ENCODE results near the gene TAGLN.

The TAGLN gene

GRCh38 chr11:117231842-117232091 lies 32.6 kb downstream of the TAGLN start, which contains the start of gene PCSK7:
Gene PCSK7 (minus strand): TSS chr11:117232073. CDS start chr11:117229844, 2,229 bp downstream.
- Mint-ChIP-seq H3K36me3 (ENCODE audit: low read depth) (peaks cover 37% of the 10 kb centered on the region), H3K9me3 (no peaks in the 10 kb centered on the region), H3K4me1 (ENCODE audit: low read depth) (peaks cover 41% of the 10 kb centered on the region), H3K27me3 (ENCODE audit: low read depth) (no peaks in the 10 kb centered on the region), H3K4me3 (peak within 1 kb of the TSS; percentile 98), H3K27ac (peak within 1 kb of the TSS; percentile 100)
- DNase-seq (ENCODE audit: low spot score) = no peak

DNA sequence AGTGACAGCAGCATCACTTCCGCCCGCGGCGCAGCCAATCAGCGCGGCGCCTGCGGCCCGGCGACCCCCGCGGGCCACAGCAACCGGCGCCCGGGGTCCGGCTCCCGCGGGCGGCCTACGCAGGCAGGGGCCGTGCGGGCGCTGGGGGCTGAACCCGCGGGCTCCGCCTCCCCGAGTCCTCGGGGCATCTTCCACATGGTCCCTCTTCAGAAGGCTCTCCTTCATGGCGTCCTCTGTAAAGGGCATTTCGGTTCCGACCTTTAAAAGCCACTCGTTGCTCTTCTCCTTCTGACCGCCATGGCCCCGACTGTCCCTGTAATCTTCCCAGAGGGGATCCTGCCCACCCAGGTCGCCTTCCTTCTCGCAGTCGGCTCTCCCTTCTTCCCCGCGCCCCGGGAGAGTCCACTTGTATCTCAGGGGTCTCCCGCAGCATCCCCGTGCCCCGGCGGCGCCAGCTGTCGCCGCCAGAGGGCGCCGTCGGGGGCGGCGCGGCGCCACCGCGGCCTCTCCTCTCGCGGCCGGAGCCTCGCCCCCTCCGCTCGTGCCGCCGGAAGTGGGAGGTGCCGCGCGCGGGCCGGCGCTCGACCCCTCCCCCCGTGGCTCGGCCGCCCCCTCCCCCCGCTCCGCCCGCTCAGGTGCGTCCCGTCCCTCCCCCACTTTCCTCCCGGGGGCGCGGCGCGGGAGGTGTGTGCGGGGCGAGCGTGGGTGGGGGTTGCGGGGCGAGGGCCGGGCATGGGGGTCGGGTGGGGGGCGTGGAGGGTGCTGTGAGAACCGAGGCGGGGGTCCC lies 33.1 kb downstream of the TAGLN start, which contains the start of gene RNF214:
TSS of gene RNF214 (plus strand) at position 580 of the 787 bp plus-strand sequence. CDS start 1,602 bp downstream, outside the sequence.
- DNase-seq (ENCODE audit: low spot score) = peak; percentile 77
- peak within 1 kb of the TSS; percentile 98 for H3K4me3 Mint-ChIP-seq
- H3K4me1 Mint-ChIP-seq (ENCODE audit: low read depth) = peaks cover 37% of the 10 kb centered on the region
- no peaks in the 10 kb centered on the region for H3K27me3 Mint-ChIP-seq (ENCODE audit: low read depth)
- no peaks in the 10 kb centered on the region for H3K9me3 Mint-ChIP-seq
- peaks cover 33% of the 10 kb centered on the region for H3K36me3 Mint-ChIP-seq (ENCODE audit: low read depth)
- peak within 1 kb of the TSS; percentile 100 for H3K27ac Mint-ChIP-seq

- Mint-ChIP-seq H3K4me1 (ENCODE audit: low read depth) (peaks cover 36% of the 10 kb centered on the region), H3K27ac (peak overlapping the region; percentile 84)
These were observed 33.8 kb downstream of the TAGLN start for GRCh38 chr11:117232911-117233409.

GRCh38 chr11:117238221-117238620 lies 39.1 kb downstream of the TAGLN start:
- Mint-ChIP-seq H3K27ac (no peak overlapping the region), H3K4me1 (ENCODE audit: low read depth) (peaks cover 12% of the 10 kb centered on the region), H3K36me3 (ENCODE audit: low read depth) (peaks cover 14% of the 10 kb centered on the region), H3K4me3 (no peak overlapping the region), H3K9me3 (no peaks in the 10 kb centered on the region), H3K27me3 (ENCODE audit: low read depth) (no peaks in the 10 kb centered on the region)
- no peak for DNase-seq (ENCODE audit: low spot score)

More at GRCh38 chr11:117232911-117233409, 33.8 kb downstream of the TAGLN start:
- no peak for DNase-seq (ENCODE audit: low spot score)
- Mint-ChIP-seq H3K36me3 (ENCODE audit: low read depth) (peaks cover 32% of the 10 kb centered on the region), H3K4me3 (peak overlapping the region; percentile 86), H3K27me3 (ENCODE audit: low read depth) (no peaks in the 10 kb centered on the region), H3K9me3 (no peaks in the 10 kb centered on the region)

DNA sequence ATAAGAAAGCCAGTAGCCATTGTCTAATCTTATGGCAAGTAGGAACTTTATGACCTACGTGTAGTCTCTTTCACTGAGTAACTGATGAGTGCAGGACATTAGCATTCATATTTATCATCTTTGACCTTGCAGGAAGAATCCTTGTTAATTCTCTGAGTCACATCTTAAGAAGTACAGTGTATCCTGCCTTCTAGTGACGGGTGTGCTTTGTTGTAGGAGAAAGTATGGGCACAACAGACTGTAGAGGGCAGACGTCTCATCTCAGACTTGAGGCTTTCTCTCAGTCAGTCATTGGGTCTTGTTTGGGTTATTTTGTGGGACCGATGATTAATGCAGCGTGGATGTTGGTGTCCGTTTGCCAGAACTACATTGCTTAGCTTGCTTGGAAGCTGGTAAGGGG lies 40.1 kb downstream of the TAGLN start:
- no peak for DNase-seq (ENCODE audit: low spot score)
- Mint-ChIP-seq H3K9me3 (no peaks in the 10 kb centered on the region), H3K36me3 (ENCODE audit: low read depth) (peaks cover 17% of the 10 kb centered on the region), H3K27ac (no peak overlapping the region), H3K4me1 (ENCODE audit: low read depth) (peaks cover 2% of the 10 kb centered on the region), H3K27me3 (ENCODE audit: low read depth) (no peaks in the 10 kb centered on the region), H3K4me3 (no peak overlapping the region)

- Mint-ChIP-seq H3K9me3 (no peaks in the 10 kb centered on the region), H3K27me3 (ENCODE audit: low read depth) (no peaks in the 10 kb centered on the region), H3K36me3 (ENCODE audit: low read depth) (peaks cover 26% of the 10 kb centered on the region), H3K4me3 (no peak overlapping the region), H3K27ac (no peak overlapping the region), H3K4me1 (ENCODE audit: low read depth) (peaks cover 2% of the 10 kb centered on the region)
- no peak for DNase-seq (ENCODE audit: low spot score)
These were observed 49.2 kb downstream of the TAGLN start for GRCh38 chr11:117248341-117248740.

DNA sequence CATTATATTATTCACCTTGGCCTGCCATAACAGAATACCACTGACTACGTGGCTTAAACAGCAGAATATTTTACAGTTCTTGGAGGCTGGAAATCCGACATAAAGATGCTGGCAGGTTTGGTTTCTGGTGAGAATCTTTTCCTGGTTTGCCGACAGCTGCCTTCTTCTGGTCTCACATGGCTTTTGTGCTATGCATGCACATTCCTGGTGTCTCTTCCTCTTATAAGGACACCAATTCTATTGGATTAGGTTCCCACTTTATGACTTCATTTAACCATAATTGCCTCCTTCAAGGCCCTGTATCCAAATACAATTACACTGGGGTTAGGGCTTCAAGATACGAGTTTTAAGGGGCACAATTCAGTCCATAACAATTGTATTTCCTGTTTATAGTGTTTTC lies 50.4 kb downstream of the TAGLN start:
- Mint-ChIP-seq H3K4me1 (ENCODE audit: low read depth) (peaks cover 2% of the 10 kb centered on the region), H3K27me3 (ENCODE audit: low read depth) (no peaks in the 10 kb centered on the region), H3K9me3 (no peaks in the 10 kb centered on the region), H3K27ac (no peak overlapping the region), H3K4me3 (no peak overlapping the region), H3K36me3 (ENCODE audit: low read depth) (peaks cover 26% of the 10 kb centered on the region)
- no peak for DNase-seq (ENCODE audit: low spot score)

- Mint-ChIP-seq H3K9me3 (no peaks in the 10 kb centered on the region), H3K4me3 (no peak overlapping the region), H3K36me3 (ENCODE audit: low read depth) (peaks cover 19% of the 10 kb centered on the region), H3K27ac (no peak overlapping the region), H3K4me1 (ENCODE audit: low read depth) (peaks cover 4% of the 10 kb centered on the region), H3K27me3 (ENCODE audit: low read depth) (no peaks in the 10 kb centered on the region)
- DNase-seq (ENCODE audit: low spot score) = no peak
These were observed 52.3 kb downstream of the TAGLN start for GRCh38 chr11:117251506-117251905.

GRCh38 chr11:117255966-117256365 lies 56.8 kb downstream of the TAGLN start:
- no peaks in the 10 kb centered on the region for H3K27me3 Mint-ChIP-seq (ENCODE audit: low read depth)
- H3K36me3 Mint-ChIP-seq (ENCODE audit: low read depth) = peaks cover 13% of the 10 kb centered on the region
- no peak overlapping the region for H3K27ac Mint-ChIP-seq
- DNase-seq (ENCODE audit: low spot score) = no peak
- H3K4me3 Mint-ChIP-seq = no peak overlapping the region
- H3K9me3 Mint-ChIP-seq = no peaks in the 10 kb centered on the region
- peaks cover 6% of the 10 kb centered on the region for H3K4me1 Mint-ChIP-seq (ENCODE audit: low read depth)

DNA sequence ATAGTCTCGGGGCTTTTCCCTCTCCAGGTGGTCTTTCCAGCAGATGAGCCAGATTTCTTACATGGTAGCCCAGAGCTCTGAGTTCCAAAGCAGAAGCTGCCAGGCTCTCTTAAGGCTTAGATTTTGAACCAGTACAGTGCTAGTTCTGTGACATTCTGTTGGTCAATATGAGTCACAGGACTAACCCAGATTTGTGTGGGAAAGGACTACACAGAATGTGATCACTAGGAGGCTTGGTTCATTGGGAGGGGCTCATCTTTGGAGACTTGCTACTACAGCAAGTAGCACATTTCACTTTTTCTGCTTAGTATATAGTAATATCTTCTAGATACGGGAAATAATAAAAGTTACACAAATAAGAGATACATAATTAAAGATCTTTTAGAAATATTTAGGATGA lies 57.4 kb downstream of the TAGLN start:
- Mint-ChIP-seq H3K27me3 (ENCODE audit: low read depth) (no peaks in the 10 kb centered on the region), H3K9me3 (no peaks in the 10 kb centered on the region), H3K4me3 (no peak overlapping the region), H3K27ac (no peak overlapping the region), H3K36me3 (ENCODE audit: low read depth) (peaks cover 12% of the 10 kb centered on the region), H3K4me1 (ENCODE audit: low read depth) (peaks cover 5% of the 10 kb centered on the region)
- DNase-seq (ENCODE audit: low spot score) = no peak

Data from T-helper 2 cell treated with Interferon-gamma antibody and Interleukin-4, amounts not matched to agents 5 μg/mL and 100 μg/mL, for 36 hours (primary cell).